CD4-positive, alpha-beta memory T cell (primary cell): Measurements from ENCODE around the gene NAALADL2. TPM values are rescaled to one million over a fixed set of nuclear protein-coding genes. Genes with fewer than 3 reads are reported as not detected.

Experiments used
- CTCF ChIA-PET: fragments of 350-600 bp; sonication (Branson Sonifier 250); formaldehyde crosslinking; loops from one replicate; lab custom pipeline; 2021; ENCODE audit warnings: inconsistent platforms; ENCODE audit not compliant: partially characterized antibody; lab: Charles Lee
- POLR2A ChIA-PET: fragments of 350-600 bp; sonication (Branson Sonifier 250); formaldehyde crosslinking; loops from one replicate; lab custom pipeline; 2021; ENCODE audit not compliant: partially characterized antibody; lab: Charles Lee
- DNase-seq, 5 donors: peaks; one replicate each; pipeline versions ENCODE4 v3.0.0 to v3.0.0-alpha.2; 2020 to 2022; ENCODE audit warnings: mixed read lengths in 1 of 5
- H3K27ac ChIP-seq: one replicate; pipeline ENCODE4 v1.7.0; 2013; ENCODE audit warnings: low read depth, low read length
- H3K27me3 ChIP-seq: 2 replicates; pipeline ENCODE4 v1.7.0; 2013; ENCODE audit warnings: mild to moderate bottlenecking, low read length, moderate library complexity; ENCODE audit not compliant: insufficient read depth
- H3K36me3 ChIP-seq: 2 replicates; pipeline ENCODE4 v1.7.0; 2013; ENCODE audit warnings: mild to moderate bottlenecking, low read length, moderate library complexity; ENCODE audit not compliant: insufficient read depth
- H3K4me1 ChIP-seq: 2 replicates; pipeline ENCODE4 v1.7.0; 2013; ENCODE audit warnings: mild to moderate bottlenecking, low read length, moderate library complexity; ENCODE audit not compliant: insufficient read depth
- H3K4me3 ChIP-seq, 2 donors: one replicate each; pipeline ENCODE4 v1.7.0; 2013; ENCODE audit warnings: low read length in 2 of 2, mild to moderate bottlenecking in 1 of 2
- H3K9me3 ChIP-seq, 2 donors: one replicate each; pipeline ENCODE4 v1.7.0; 2013; ENCODE audit warnings: low read length in 2 of 2, control low read depth in 1 of 2; ENCODE audit not compliant: control insufficient read depth in 1 of 2
- H3K27ac Mint-ChIP-seq, 7 donors: one replicate each; pipeline ENCODE4 v1.8.0; 2020 to 2021; ENCODE audit warnings: mixed read lengths in 7 of 7, mild to moderate bottlenecking in 6 of 7, inconsistent platforms in 3 of 7, moderate library complexity in 3 of 7
- H3K27me3 Mint-ChIP-seq, 2 donors: one replicate each; pipeline ENCODE4 v1.8.0; 2020 to 2021; ENCODE audit warnings: mixed read lengths in 2 of 2
- H3K36me3 Mint-ChIP-seq, 2 donors: one replicate each; pipeline ENCODE4 v1.8.0; 2020 to 2021; ENCODE audit warnings: mixed read lengths in 2 of 2, inconsistent platforms in 1 of 2, mild to moderate bottlenecking in 1 of 2
- H3K4me1 Mint-ChIP-seq, 4 donors: one replicate each; pipeline ENCODE4 v1.8.0; 2020 to 2021; ENCODE audit warnings: mixed read lengths in 4 of 4, mild to moderate bottlenecking in 1 of 4
- H3K4me3 Mint-ChIP-seq, 8 donors: one replicate each; pipeline ENCODE4 v1.8.0; 2020 to 2021; ENCODE audit warnings: mixed read lengths in 8 of 8, mild to moderate bottlenecking in 7 of 8, moderate library complexity in 6 of 8, inconsistent platforms in 3 of 8
- H3K9me3 Mint-ChIP-seq, 8 donors: one replicate each; pipeline ENCODE4 v1.8.0; 2020 to 2021; ENCODE audit warnings: mixed read lengths in 8 of 8, mild to moderate bottlenecking in 5 of 8, inconsistent platforms in 3 of 8, moderate library complexity in 1 of 8
- intact Hi-C: fragments of 100-400 bp; cut with micrococcal nuclease; formaldehyde crosslinking; loops from one replicate; pipeline ENCODE4 v1.15.1; 2023
- polyA plus RNA-seq, 2 donors: library from polyadenylated mRNA; unstranded; fragments of 300-500 nt; fragmentation: Illumina TruSeq; gene quantifications; one replicate each; pipeline ENCODE4 v1.2.3, GENCODE V29; 2021
- total RNA-seq, 2 experiments: library from RNA; stranded (reverse); gene quantifications; one replicate each; pipeline ENCODE4 v1.2.3, GENCODE V29; 2021

Gene NAALADL2
- total and polyA plus RNA-seq, 4 experiments from 2014 or later, result not detected

DNA sequence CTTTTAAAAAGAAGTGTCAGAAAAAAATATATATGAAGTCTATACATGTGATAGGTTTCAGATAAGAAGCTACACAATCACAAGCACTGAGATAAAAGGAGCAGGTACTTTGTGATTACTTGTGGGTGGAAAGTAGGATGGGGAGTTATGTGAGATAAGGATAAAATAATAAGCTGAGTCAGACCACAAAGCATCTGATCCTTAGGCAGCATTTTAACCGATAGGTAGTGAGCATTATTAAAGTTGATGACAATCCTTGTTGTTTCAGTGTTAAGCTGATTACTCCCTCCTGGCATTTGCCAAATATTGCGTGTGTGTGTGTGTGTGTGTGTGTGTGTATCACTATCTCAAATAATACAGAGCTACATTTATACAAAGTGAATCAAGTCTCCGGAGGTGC is 483.1 kb downstream of the NAALADL2 start:
- H3K27me3 ChIP-seq, result no peaks in the 10 kb centered on the region
- Mint-ChIP-seq H3K27me3 (no peaks in the 10 kb centered on the region), H3K4me1 (no peaks in the 10 kb centered on the region), H3K9me3 (peaks cover 0 to 13% (median 2%) of the 10 kb centered on the region in 8 donors), H3K4me3 (no peak overlapping the region), H3K36me3 (no peaks in the 10 kb centered on the region), H3K27ac (no peak overlapping the region)
- no peak overlapping the region for H3K27ac ChIP-seq
- no peaks in the 10 kb centered on the region for H3K9me3 ChIP-seq
- ChIA-PET CTCF (no interaction called here), POLR2A (no interaction called here)
- no peaks in the 10 kb centered on the region for H3K36me3 ChIP-seq
- no peak overlapping the region for H3K4me3 ChIP-seq
- intact Hi-C loops, result no loop called here
- DNase-seq, result no peak
- H3K4me1 ChIP-seq, result no peaks in the 10 kb centered on the region

GRCh38 chr3:175343946-175344345 is 484.8 kb downstream of the NAALADL2 start:
- POLR2A ChIA-PET, result no interaction called here
- H3K27me3 ChIP-seq, result no peaks in the 10 kb centered on the region
- Mint-ChIP-seq H3K4me1 (no peaks in the 10 kb centered on the region), H3K27ac (no peak overlapping the region), H3K9me3 (peaks cover 0 to 8% (median 0%) of the 10 kb centered on the region in 8 donors), H3K27me3 (no peaks in the 10 kb centered on the region), H3K36me3 (no peaks in the 10 kb centered on the region), H3K4me3 (no peak overlapping the region)
- no peaks in the 10 kb centered on the region for H3K4me1 ChIP-seq
- DNase-seq, result no peak
- H3K36me3 ChIP-seq, result no peaks in the 10 kb centered on the region
- no peak overlapping the region for H3K4me3 ChIP-seq
- no peak overlapping the region for H3K27ac ChIP-seq
- no peaks in the 10 kb centered on the region for H3K9me3 ChIP-seq
- CTCF ChIA-PET, result no interaction called here
- intact Hi-C loops, result no loop called here

GRCh38 chr3:175346573-175347356 is 487.6 kb downstream of the NAALADL2 start:
- Mint-ChIP-seq H3K27ac (no peak overlapping the region), H3K27me3 (no peaks in the 10 kb centered on the region), H3K9me3 (peaks cover 0 to 8% (median 2%) of the 10 kb centered on the region in 8 donors), H3K36me3 (no peaks in the 10 kb centered on the region), H3K4me3 (no peak overlapping the region), H3K4me1 (no peaks in the 10 kb centered on the region)
- Histone ChIP-seq H3K4me3 (no peak overlapping the region), H3K36me3 (no peaks in the 10 kb centered on the region), H3K27ac (no peak overlapping the region), H3K4me1 (no peaks in the 10 kb centered on the region), H3K27me3 (no peaks in the 10 kb centered on the region), H3K9me3 (no peaks in the 10 kb centered on the region)
- no peak for DNase-seq
- intact Hi-C loops, result no loop called here
- POLR2A ChIA-PET, result no interaction called here
- CTCF ChIA-PET, result no interaction called here

GRCh38 chr3:175349168-175349567 is 490.0 kb downstream of the NAALADL2 start:
- H3K4me1 Mint-ChIP-seq, result no peaks in the 10 kb centered on the region
- H3K27me3 Mint-ChIP-seq, result no peaks in the 10 kb centered on the region
- Histone ChIP-seq H3K36me3 (no peaks in the 10 kb centered on the region), H3K9me3 (no peaks in the 10 kb centered on the region), H3K27ac (no peak overlapping the region), H3K27me3 (no peaks in the 10 kb centered on the region), H3K4me1 (no peaks in the 10 kb centered on the region), H3K4me3 (no peak overlapping the region)
- no peak for DNase-seq
- intact Hi-C loops, result no loop called here
- H3K9me3 Mint-ChIP-seq, result peaks cover 0 to 8% (median 3%) of the 10 kb centered on the region in 8 donors
- ChIA-PET POLR2A (no interaction called here), CTCF (no interaction called here)
- H3K27ac Mint-ChIP-seq, result no peak overlapping the region
- H3K4me3 Mint-ChIP-seq, result no peak overlapping the region
- no peaks in the 10 kb centered on the region for H3K36me3 Mint-ChIP-seq

- Histone ChIP-seq H3K27ac (no peak overlapping the region), H3K27me3 (no peaks in the 10 kb centered on the region), H3K4me3 (no peak overlapping the region), H3K36me3 (no peaks in the 10 kb centered on the region), H3K9me3 (no peaks in the 10 kb centered on the region), H3K4me1 (no peaks in the 10 kb centered on the region)
- DNase-seq, result no peak
- POLR2A ChIA-PET, result no interaction called here
- intact Hi-C loops, result no loop called here
- H3K27ac Mint-ChIP-seq, result no peak overlapping the region
- CTCF ChIA-PET, result no interaction called here
- H3K4me1 Mint-ChIP-seq, result no peaks in the 10 kb centered on the region
- no peaks in the 10 kb centered on the region for H3K27me3 Mint-ChIP-seq
- H3K36me3 Mint-ChIP-seq, result no peaks in the 10 kb centered on the region
- no peak overlapping the region for H3K4me3 Mint-ChIP-seq
- peaks cover 0 to 6% (median 3%) of the 10 kb centered on the region in 8 donors for H3K9me3 Mint-ChIP-seq
Measured at GRCh38 chr3:175355801-175356335, 496.7 kb downstream of the NAALADL2 start.

GRCh38 chr3:175356899-175357324 is 497.8 kb downstream of the NAALADL2 start:
- no peak overlapping the region for H3K4me3 Mint-ChIP-seq
- no peaks in the 10 kb centered on the region for H3K27me3 Mint-ChIP-seq
- ChIA-PET CTCF (no interaction called here), POLR2A (no interaction called here)
- no peaks in the 10 kb centered on the region for H3K36me3 Mint-ChIP-seq
- H3K4me1 Mint-ChIP-seq, result no peaks in the 10 kb centered on the region
- no peaks in the 10 kb centered on the region for H3K36me3 ChIP-seq
- no peaks in the 10 kb centered on the region for H3K27me3 ChIP-seq
- H3K27ac ChIP-seq, result no peak overlapping the region
- H3K9me3 ChIP-seq, result no peaks in the 10 kb centered on the region
- no peak overlapping the region for H3K4me3 ChIP-seq
- H3K9me3 Mint-ChIP-seq, result peaks cover 0 to 10% (median 4%) of the 10 kb centered on the region in 8 donors
- DNase-seq, result no peak
- intact Hi-C loops, result no loop called here
- no peaks in the 10 kb centered on the region for H3K4me1 ChIP-seq
- no peak overlapping the region for H3K27ac Mint-ChIP-seq

GRCh38 chr3:175357758-175358157 is 498.6 kb downstream of the NAALADL2 start:
- Histone ChIP-seq H3K4me3 (no peak overlapping the region), H3K36me3 (no peaks in the 10 kb centered on the region), H3K4me1 (no peaks in the 10 kb centered on the region), H3K27ac (no peak overlapping the region), H3K9me3 (no peaks in the 10 kb centered on the region), H3K27me3 (no peaks in the 10 kb centered on the region)
- POLR2A ChIA-PET, result no interaction called here
- CTCF ChIA-PET, result interaction anchor here (0.7 kb wide), 1 partner anchor 1035 kb away, joined by 3 read pairs; no protein-coding TSS in a partner anchor
- H3K9me3 Mint-ChIP-seq, result peaks cover under 1 to 17% (median 3%) of the 10 kb centered on the region in 8 donors
- H3K4me3 Mint-ChIP-seq, result no peak overlapping the region
- no peaks in the 10 kb centered on the region for H3K27me3 Mint-ChIP-seq
- intact Hi-C loops, result no loop called here
- no peak for DNase-seq
- no peaks in the 10 kb centered on the region for H3K36me3 Mint-ChIP-seq
- no peaks in the 10 kb centered on the region for H3K4me1 Mint-ChIP-seq
- no peak overlapping the region for H3K27ac Mint-ChIP-seq
